ENCODE measurements around the gene ZNF598. TPM values are rescaled to one million over a fixed set of nuclear protein-coding genes. Genes with fewer than 3 reads are reported as not detected.

ZNF598 gene
- total and polyA plus RNA-seq, 2 of the 13 experiments (the other 11 are each of a cell fraction or from before 2014, with no cell fraction given) = 13.5 to 14.2 TPM

DNA sequence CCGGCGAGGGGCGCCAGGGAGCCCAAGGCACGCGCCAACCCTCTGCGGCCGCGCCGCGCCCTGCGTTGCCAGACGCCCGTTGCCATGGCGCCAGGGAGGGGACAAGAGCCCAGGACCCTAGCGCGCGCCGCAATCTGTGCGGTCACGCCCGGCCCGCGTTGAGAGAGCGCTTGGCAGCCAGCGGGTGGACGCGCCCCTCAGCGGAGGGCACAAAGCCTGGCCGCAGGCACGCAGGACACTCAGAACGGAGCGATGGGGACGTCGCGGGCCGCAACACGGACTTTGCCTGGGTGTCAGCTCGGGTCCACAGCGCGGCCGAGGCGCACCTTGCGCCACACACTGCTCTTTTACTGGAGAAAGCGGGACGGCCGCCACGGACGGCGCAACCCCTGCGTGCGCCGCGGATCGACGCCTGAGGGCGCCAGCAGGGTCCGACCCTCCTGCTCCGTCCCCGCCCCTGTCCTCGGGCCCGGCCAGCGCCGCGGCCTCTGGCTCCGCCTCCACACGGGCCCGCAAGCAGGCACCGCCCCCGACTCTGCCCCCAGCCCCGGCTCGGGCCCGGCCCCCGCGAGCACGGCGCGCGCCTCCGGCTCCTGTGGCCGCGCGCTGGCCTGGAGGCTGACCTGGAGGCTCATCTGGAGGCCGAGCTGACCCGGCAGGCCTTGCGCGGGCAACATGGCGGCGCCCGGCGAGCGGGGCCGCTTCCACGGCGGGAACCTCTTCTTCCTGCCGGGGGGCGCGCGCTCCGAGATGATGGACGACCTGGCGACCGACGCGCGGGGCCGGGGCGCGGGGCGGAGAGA lies 25.9 kb downstream of the ZNF598 start, which contains the start of gene GFER (continued):
- TF ChIP-seq SALL1 (CRISPR knock-in tag; IDR thresholded peaks at IDR 0.05) (peak; percentile 52), JDP2 (CRISPR knock-in tag; IDR thresholded peaks at IDR 0.05; ENCODE audit: borderline replicate concordance) (no peak), ZNF17 (CRISPR knock-in tag; IDR thresholded peaks at IDR 0.05) (no peak), KDM1A (CRISPR knock-in tag; IDR thresholded peaks at IDR 0.05) (no peak), SOX13 (IDR thresholded peaks at IDR 0.05) (no peak), SOX13 (CRISPR knock-in tag; conservative IDR thresholded peaks at IDR 0.05 in 1 of 2, IDR thresholded peaks at IDR 0.05 in 1 of 2) (no peak), ZNF18 (CRISPR knock-in tag; IDR thresholded peaks at IDR 0.05; ENCODE audit: insufficient replicate concordance) (peak; percentile 42), ISX (CRISPR knock-in tag; conservative IDR thresholded peaks at IDR 0.05) (no peak), TOE1 (CRISPR knock-in tag; IDR thresholded peaks at IDR 0.05) (no peak), HINFP (CRISPR knock-in tag; IDR thresholded peaks at IDR 0.05; ENCODE audit: low read depth) (0 out of 2 replicates have a peak, but pooled peaks have one; percentile 9), SNAPC2 (CRISPR knock-in tag; IDR thresholded peaks at IDR 0.05) (no peak), TP53 (CRISPR knock-in tag; conservative IDR thresholded peaks at IDR 0.05) (no peak), RCOR2 (CRISPR knock-in tag; IDR thresholded peaks at IDR 0.05) (no peak), ZNF484 (CRISPR knock-in tag; IDR thresholded peaks at IDR 0.05; ENCODE audit: borderline replicate concordance, low read depth) (no peak; the same call in 1 of the 2 replicates), SP5 (CRISPR knock-in tag; IDR thresholded peaks at IDR 0.05; ENCODE audit: borderline replicate concordance, low read depth) (no peak; the same call in 1 of the 2 replicates), DNMT3B (CRISPR knock-in tag; conservative IDR thresholded peaks at IDR 0.05) (no peak), SNAI1 (CRISPR knock-in tag; IDR thresholded peaks at IDR 0.05; ENCODE audit: borderline replicate concordance) (no peak), RFXAP (CRISPR knock-in tag; IDR thresholded peaks at IDR 0.05; ENCODE audit: borderline replicate concordance) (peak; percentile 48; the same call in 1 of the 2 replicates)
- TF ChIP-seq, protein P1, sequence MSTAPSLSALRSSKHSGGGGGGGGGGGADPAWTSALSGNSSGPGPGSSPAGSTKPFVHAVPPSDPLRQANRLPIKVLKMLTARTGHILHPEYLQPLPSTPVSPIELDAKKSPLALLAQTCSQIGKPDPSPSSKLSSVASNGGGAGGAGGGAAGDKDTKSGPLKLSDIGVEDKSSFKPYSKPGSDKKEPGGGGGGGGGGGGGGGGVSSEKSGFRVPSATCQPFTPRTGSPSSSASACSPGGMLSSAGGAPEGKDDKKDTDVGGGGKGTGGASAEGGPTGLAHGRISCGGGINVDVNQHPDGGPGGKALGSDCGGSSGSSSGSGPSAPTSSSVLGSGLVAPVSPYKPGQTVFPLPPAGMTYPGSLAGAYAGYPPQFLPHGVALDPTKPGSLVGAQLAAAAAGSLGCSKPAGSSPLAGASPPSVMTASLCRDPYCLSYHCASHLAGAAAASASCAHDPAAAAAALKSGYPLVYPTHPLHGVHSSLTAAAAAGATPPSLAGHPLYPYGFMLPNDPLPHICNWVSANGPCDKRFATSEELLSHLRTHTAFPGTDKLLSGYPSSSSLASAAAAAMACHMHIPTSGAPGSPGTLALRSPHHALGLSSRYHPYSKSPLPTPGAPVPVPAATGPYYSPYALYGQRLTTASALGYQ (CRISPR knock-in tag; IDR thresholded peaks at IDR 0.05) = peak; percentile 52; the same call in 1 of the 2 replicates
- TF ChIP-seq, protein P2, sequence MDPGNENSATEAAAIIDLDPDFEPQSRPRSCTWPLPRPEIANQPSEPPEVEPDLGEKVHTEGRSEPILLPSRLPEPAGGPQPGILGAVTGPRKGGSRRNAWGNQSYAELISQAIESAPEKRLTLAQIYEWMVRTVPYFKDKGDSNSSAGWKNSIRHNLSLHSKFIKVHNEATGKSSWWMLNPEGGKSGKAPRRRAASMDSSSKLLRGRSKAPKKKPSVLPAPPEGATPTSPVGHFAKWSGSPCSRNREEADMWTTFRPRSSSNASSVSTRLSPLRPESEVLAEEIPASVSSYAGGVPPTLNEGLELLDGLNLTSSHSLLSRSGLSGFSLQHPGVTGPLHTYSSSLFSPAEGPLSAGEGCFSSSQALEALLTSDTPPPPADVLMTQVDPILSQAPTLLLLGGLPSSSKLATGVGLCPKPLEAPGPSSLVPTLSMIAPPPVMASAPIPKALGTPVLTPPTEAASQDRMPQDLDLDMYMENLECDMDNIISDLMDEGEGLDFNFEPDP (CRISPR knock-in tag; conservative IDR thresholded peaks at IDR 0.05) = no peak
- TF ChIP-seq, protein P3, sequence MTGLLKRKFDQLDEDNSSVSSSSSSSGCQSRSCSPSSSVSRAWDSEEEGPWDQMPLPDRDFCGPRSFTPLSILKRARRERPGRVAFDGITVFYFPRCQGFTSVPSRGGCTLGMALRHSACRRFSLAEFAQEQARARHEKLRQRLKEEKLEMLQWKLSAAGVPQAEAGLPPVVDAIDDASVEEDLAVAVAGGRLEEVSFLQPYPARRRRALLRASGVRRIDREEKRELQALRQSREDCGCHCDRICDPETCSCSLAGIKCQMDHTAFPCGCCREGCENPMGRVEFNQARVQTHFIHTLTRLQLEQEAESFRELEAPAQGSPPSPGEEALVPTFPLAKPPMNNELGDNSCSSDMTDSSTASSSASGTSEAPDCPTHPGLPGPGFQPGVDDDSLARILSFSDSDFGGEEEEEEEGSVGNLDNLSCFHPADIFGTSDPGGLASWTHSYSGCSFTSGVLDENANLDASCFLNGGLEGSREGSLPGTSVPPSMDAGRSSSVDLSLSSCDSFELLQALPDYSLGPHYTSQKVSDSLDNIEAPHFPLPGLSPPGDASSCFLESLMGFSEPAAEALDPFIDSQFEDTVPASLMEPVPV (CRISPR knock-in tag; IDR thresholded peaks at IDR 0.05) = peak; percentile 10; the same call in 1 of the 2 replicates

All from HepG2 (cell line).